ENCODE data around the gene KSR2.

- TF ChIP-seq, protein P1, sequence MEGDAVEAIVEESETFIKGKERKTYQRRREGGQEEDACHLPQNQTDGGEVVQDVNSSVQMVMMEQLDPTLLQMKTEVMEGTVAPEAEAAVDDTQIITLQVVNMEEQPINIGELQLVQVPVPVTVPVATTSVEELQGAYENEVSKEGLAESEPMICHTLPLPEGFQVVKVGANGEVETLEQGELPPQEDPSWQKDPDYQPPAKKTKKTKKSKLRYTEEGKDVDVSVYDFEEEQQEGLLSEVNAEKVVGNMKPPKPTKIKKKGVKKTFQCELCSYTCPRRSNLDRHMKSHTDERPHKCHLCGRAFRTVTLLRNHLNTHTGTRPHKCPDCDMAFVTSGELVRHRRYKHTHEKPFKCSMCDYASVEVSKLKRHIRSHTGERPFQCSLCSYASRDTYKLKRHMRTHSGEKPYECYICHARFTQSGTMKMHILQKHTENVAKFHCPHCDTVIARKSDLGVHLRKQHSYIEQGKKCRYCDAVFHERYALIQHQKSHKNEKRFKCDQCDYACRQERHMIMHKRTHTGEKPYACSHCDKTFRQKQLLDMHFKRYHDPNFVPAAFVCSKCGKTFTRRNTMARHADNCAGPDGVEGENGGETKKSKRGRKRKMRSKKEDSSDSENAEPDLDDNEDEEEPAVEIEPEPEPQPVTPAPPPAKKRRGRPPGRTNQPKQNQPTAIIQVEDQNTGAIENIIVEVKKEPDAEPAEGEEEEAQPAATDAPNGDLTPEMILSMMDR (conservative IDR thresholded peaks at IDR 0.05; ENCODE audit: low read depth, low read length), result no peak
- no peak for TF ChIP-seq MXI1 (IDR thresholded peaks at IDR 0.05; ENCODE audit: borderline replicate concordance, low read depth, low read length)
- no peak for TF ChIP-seq POLR2A (IDR thresholded peaks at IDR 0.05; ENCODE audit: low read depth, low read length)
- no peak for TF ChIP-seq CEBPB (IDR thresholded peaks at IDR 0.05; ENCODE audit: low read depth, low read length)
- TF ChIP-seq RAD21 (IDR thresholded peaks at IDR 0.05; ENCODE audit: low read length), result no peak
- no peak for TF ChIP-seq MAFK (IDR thresholded peaks at IDR 0.05; ENCODE audit: low read depth, low read length)
- TF ChIP-seq USF2 (IDR thresholded peaks at IDR 0.05; ENCODE audit: low read depth, low read length), result no peak
- TF ChIP-seq MAZ (IDR thresholded peaks at IDR 0.05; ENCODE audit: borderline replicate concordance, low read depth, low read length), result no peak
Observed at GRCh38 chr12:117594481-117594880, 374.3 kb downstream of the KSR2 start.

Data from IMR-90 (cell line).